Fibroblast of skin of scalp (primary cell): ENCODE data around the gene ASB2. TPM values are rescaled to one million over a fixed set of nuclear protein-coding genes. Genes with fewer than 3 reads are reported as not detected.
A peak's percentile ranks its signal among the peaks of the same experiment; 100 is the strongest.

Experiments
- DNase-seq: peaks from one replicate; pipeline ENCODE4 v3.0.0-alpha.2; 2013
- polyA plus RNA-seq, 2 experiments: library from polyadenylated mRNA; unstranded; fragments of 120-200 nt; gene quantifications; one replicate each; pipeline ENCODE4 v1.2.1, GENCODE V29; 2013; ENCODE audit not compliant: insufficient read length in 2 of 2

Gene ASB2
- 0.58 TPM for polyA plus RNA-seq (2013, experiment 1 of 2; ENCODE audit: insufficient read length)
- polyA plus RNA-seq (2013, experiment 2 of 2; ENCODE audit: insufficient read length), result 1.9 TPM

DNA sequence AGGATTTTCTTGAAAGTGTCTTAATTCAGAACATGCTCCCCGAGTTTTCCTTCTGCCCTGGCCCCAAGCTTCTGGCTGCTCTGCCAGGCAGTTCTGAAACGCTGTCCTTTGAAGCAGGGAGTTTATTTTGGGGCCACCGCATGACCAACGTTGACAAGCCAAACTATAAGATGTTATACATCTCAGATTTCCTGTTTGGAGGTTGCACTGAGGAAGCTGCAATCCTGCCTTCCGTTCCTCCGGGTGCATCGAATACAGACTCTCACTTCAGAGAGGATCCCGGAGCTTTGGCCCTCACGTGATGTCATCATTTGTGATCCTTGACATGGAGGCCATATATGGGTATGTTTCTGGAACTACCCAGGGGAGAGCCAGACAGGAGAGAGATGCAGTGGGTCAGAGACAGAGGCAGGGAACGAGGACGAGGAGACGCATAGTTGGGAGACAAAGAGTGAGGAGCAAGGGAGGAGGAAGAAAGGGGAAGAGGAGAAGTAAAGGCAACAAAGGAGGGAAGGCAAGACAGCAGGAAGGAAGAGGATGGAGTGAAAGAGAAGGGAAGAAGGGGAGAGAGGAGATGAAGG lies at the start of gene ASB2:
Gene ASB2, minus strand, starts transcription at position 94 of the 581 bp plus-strand sequence. CDS start 12,031 bp downstream, outside the sequence.
- peak; percentile 44 for DNase-seq

DNA sequence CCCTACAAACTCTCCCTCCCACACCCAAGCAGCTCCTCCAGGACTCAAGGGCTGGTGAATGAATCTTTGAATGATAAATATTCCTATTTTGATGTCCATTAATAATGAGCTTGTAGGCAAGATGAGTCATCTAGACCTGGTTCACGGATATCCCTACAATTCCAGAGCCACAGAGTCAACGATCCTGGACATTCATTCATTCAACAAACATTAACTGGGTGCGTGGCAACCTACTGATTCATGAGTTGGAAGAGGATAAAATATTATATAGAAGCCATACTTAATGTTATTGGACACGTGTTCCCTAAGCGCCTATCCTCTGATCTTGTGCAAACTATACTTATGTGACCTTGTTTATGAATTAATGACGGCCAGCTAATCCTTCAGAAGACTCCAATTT lies 49.4 kb upstream of the ASB2 start:
- DNase-seq, result no peak

- no peak for DNase-seq
Measured at GRCh38 chr14:94024549-94024948, 48.2 kb upstream of the ASB2 start.

GRCh38 chr14:94022532-94023411 lies 46.4 kb upstream of the ASB2 start:
- no peak for DNase-seq

- DNase-seq, result no peak
Measured at GRCh38 chr14:94021416-94022157, 45.2 kb upstream of the ASB2 start.

DNA sequence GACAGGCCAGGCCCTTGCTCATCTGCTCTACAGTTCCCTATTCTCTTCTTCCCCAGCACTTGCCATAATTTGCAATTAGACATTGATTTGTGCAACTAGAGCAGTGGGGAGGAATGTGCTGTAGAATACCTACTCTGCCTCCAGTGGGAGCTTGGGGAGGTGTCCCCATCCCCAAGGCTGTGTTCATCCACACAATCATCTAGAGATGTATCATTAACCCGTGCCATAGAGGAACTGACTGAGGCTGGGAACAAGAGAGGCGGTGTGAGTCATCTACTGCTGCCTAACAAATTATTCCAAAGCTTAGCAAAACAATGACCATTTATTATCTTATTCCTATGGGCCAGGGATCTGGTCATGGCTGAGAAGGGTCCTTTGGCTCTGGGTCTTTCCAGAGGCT lies 44.6 kb upstream of the ASB2 start:
- peak; percentile 22 for DNase-seq

GRCh38 chr14:94020267-94020666 lies 43.9 kb upstream of the ASB2 start:
- DNase-seq, result no peak

DNA sequence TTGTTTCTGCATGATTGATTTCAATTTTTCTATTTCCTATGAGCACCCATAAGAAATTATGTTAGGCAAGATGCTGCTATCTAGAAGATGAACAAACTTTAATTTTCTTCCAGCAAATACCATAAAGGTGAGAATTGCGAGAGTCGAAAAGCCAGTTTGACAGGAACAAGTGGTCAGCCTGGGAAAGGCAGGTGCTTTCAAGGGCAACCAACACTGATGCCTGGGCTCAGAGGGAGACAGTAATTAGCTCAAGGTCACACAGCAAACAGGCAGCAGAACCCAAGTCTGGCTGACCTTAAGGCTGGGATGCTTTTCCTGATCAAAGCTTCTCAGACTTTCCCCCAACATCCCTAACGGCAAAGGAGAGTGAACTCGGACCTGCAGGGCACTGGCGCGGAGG lies 43.0 kb upstream of the ASB2 start:
- no peak for DNase-seq

DNA sequence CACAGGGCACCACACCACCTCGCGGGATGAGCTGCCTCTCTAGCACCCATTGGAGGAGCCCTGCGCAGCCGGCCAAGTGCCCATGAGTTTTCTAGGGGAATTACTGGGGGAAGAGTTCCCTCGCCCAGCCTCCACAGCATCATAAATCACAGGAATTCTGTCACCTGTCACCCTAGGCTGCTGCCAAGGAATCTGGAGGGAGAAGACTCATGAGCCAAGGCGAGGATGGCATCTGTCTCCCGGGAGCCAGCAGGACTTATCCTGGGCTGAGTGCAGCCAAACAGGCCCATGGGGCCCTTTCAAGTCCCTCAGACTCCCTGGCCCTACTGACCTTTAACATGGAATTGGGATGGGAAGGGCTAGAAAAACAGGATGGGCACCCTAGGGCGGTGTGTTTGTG lies 41.9 kb upstream of the ASB2 start:
- no peak for DNase-seq

DNA sequence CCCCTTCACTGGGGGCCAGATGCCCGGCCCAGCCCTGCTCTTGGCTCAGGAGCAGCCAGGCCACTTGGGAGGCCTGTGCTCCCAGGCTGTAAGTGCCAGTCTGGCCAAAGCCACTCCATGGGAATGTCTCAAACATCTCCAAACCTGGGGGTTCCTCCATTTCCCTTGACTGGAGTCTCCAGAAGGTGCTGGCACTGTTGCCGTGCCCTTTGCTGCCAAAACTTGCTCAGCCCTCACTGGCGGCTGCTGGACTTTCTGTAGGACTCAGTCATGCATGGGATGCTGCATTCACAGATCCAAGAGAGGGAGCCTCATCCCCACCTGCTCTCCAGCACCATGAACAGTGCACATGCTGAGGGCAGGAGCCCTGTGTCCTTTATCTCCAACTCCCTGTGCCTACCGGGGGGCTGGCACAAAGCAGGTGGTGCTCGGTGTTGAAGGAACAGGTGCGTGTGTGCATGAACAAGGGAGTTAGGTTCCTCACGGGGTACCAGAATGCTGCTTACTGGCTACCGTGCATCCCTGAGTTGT lies 40.1 kb upstream of the ASB2 start:
- DNase-seq, result no peak

DNA sequence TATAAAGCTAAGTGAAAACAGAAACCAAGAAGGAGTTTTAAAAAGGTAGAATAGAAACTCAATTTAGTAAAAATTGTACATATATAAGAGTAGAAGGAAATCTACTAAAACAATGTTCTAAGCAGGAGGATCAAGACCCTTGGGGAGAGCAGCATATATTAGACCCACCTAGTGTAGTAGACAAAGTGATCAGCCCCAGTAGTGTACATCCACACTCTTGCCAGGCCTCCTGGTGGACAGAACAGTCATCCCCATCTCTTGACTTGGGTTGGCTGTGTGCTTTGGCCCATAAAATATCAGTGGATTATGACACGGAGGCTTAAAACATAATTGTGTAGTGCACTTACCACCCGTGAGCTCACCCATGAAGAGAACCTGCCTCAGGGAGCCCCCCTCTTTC lies 38.9 kb upstream of the ASB2 start:
- no peak for DNase-seq

DNA sequence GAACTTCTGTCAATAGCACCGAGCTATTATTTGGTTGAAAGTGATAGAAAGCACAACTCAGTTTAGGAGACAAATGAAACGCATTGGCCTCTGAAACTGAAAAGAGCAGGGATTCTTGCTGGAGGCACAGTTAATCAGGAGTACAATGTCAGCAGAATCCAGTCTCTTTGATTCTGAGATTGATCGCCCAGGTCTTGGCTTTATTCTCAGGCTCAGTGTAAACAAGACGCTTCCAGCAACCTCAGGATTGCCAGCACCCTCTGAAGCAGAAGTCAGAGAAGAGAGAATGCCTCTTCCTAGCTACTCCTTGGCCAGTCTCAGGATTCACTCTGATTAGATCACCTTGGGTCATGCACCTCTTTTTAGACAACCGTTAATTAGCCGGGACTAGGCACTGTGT lies 38.0 kb upstream of the ASB2 start:
- no peak for DNase-seq

DNA sequence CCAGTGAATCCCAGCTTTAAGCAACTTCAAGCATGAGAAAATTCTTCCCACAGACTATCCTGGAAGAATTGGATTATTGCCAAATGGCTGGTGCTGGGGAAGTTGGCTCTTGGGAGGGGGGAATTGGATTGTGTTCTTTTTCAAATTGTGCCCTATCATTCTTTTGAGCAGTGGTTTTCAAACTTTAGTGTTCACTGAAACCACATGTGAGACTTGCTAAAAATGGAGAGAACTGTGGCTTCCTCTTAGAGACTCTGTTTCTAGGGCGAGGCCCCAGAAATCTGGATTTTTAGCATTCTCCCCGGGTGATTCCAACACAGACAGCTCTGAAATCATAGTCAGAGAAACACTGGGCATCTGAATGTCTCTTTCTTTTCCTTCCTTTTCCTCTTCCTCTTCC lies 35.4 kb upstream of the ASB2 start:
- DNase-seq, result peak; percentile 48

GRCh38 chr14:94010625-94011024 lies 34.3 kb upstream of the ASB2 start:
- DNase-seq, result no peak

GRCh38 chr14:94009767-94010166 lies 33.4 kb upstream of the ASB2 start:
- no peak for DNase-seq

- no peak for DNase-seq
Measured at GRCh38 chr14:94008234-94008633, 31.9 kb upstream of the ASB2 start.

- no peak for DNase-seq
Measured at GRCh38 chr14:94005324-94006073, 29.1 kb upstream of the ASB2 start.

GRCh38 chr14:94004015-94004414 lies 27.6 kb upstream of the ASB2 start:
- DNase-seq, result no peak

DNA sequence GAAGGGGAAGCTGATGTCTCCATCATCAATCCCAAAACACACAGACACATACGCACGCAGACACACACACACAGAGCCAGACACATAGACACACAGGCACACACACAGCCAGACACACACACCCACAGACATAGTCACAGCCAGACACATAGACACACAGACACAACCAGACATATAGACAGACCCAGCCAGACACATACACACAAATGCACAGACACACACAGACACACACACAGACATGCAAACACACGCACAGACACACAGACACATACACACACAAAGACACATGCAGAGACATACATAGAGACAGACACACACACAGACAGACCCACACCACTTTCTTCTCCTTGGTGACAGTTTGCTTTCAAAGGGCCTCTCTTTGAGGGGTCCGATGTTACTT lies 27.0 kb upstream of the ASB2 start:
- no peak for DNase-seq

- DNase-seq, result peak; percentile 71
Measured at GRCh38 chr14:94001501-94002396, 25.4 kb upstream of the ASB2 start.

DNA sequence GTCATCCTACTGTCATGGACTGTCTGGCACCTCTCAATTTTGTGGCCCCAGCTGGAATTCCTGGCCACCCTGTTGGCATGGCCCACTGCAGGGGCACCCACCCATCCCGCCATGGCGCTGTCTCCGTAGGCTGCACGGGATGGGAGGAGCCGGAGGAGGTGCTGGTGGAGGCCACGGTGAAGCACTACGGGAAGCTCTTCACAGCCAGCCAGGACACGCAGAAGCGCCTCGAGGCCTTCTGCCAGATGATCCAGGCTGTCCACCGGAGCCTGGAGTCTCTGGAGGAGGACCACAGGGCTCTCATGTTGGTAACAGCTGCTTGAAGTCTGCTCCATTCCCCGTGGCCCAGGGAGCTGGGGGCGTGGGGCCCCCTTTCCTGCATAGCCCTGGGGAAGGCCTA lies 24.6 kb upstream of the ASB2 start:
- DNase-seq, result no peak
